Calu3 (cell line): ENCODE results near the gene OPN1MW3. TPM values are rescaled to one million over a fixed set of nuclear protein-coding genes. Genes with fewer than 3 reads are reported as not detected.
"Not testable (repeated sequence)": the region's sequence is repeated elsewhere in the genome, so short reads cannot be mapped to it uniquely, and the experiment has no call there.

Source experiments
- BruUV-seq: library from RNA; stranded (reverse); fragments of 400-500 nt; replicated peaks from 2 replicates; lab custom pipeline; 2021; lab: Mats Ljungman, UMichigan
- CTCF ChIA-PET: fragments of 300-600 bp; sonication (Branson Sonifier 250); formaldehyde crosslinking; loops from one replicate; lab custom pipeline; 2022; ENCODE audit warnings: antibody characterized with exemption; lab: Charles Lee
- DNase-seq: peaks from one replicate; pipeline ENCODE4 v3.0.0; 2022
- H3K27ac Mint-ChIP-seq: one replicate; pipeline ENCODE4 v1.8.0; 2022; ENCODE audit warnings: mixed read lengths; ENCODE audit not compliant: unreplicated experiment
- H3K27me3 Mint-ChIP-seq: one replicate; pipeline ENCODE4 v1.8.0; 2022; ENCODE audit warnings: mixed read lengths; ENCODE audit not compliant: unreplicated experiment
- H3K36me3 Mint-ChIP-seq: one replicate; pipeline ENCODE4 v1.8.0; 2022; ENCODE audit warnings: mild to moderate bottlenecking, moderate library complexity, mixed read lengths; ENCODE audit not compliant: insufficient read depth, unreplicated experiment
- H3K4me1 Mint-ChIP-seq: one replicate; pipeline ENCODE4 v1.8.0; 2022; ENCODE audit warnings: mild to moderate bottlenecking, low read depth, mixed read lengths; ENCODE audit not compliant: unreplicated experiment
- H3K4me3 Mint-ChIP-seq: one replicate; pipeline ENCODE4 v1.8.0; 2022; ENCODE audit warnings: mild to moderate bottlenecking, low read depth, moderate library complexity, mixed read lengths; ENCODE audit not compliant: unreplicated experiment
- H3K9me3 Mint-ChIP-seq: one replicate; pipeline ENCODE4 v1.8.0; 2022; ENCODE audit warnings: low read depth, mixed read lengths; ENCODE audit not compliant: unreplicated experiment
- intact Hi-C: fragments of 100-400 bp; cut with micrococcal nuclease; formaldehyde crosslinking; loops from one replicate; pipeline ENCODE4 v1.10.0; 2022; ENCODE audit not compliant: unreplicated experiment
- total RNA-seq: library from RNA; stranded (reverse); gene quantifications from 2 replicates; pipeline ENCODE4 v1.2.3, GENCODE V29; 2022

OPN1MW3 gene
- total RNA-seq, 1 experiment from 2014 or later, result not detected

GRCh38 chrX:154238939-154239559 is 18.3 kb upstream of the OPN1MW3 start:
- H3K36me3 Mint-ChIP-seq, H3K9me3 Mint-ChIP-seq, H3K4me3 Mint-ChIP-seq, H3K4me1 Mint-ChIP-seq, H3K27ac Mint-ChIP-seq, DNase-seq, intact Hi-C loops, BruUV-seq, H3K27me3 Mint-ChIP-seq: not testable (repeated sequence)
- CTCF ChIA-PET, result interaction anchor here (0.8 kb wide), 1 partner anchor 189 kb away, joined by 3 read pairs; no protein-coding TSS in a partner anchor

GRCh38 chrX:154239982-154240503 is 17.3 kb upstream of the OPN1MW3 start:
- H3K9me3 Mint-ChIP-seq, DNase-seq, H3K36me3 Mint-ChIP-seq, BruUV-seq, H3K4me1 Mint-ChIP-seq, CTCF ChIA-PET, H3K27me3 Mint-ChIP-seq, intact Hi-C loops, H3K27ac Mint-ChIP-seq, H3K4me3 Mint-ChIP-seq: not testable (repeated sequence)

- H3K9me3 Mint-ChIP-seq, BruUV-seq, intact Hi-C loops, H3K27me3 Mint-ChIP-seq, H3K4me3 Mint-ChIP-seq, H3K36me3 Mint-ChIP-seq, H3K4me1 Mint-ChIP-seq, H3K27ac Mint-ChIP-seq, DNase-seq, CTCF ChIA-PET: not testable (repeated sequence)
Observed at GRCh38 chrX:154247377-154248045, 9.9 kb upstream of the OPN1MW3 start.

- CTCF ChIA-PET, H3K36me3 Mint-ChIP-seq: not testable (repeated sequence)
Observed at GRCh38 chrX:154248076-154248475, 9.3 kb upstream of the OPN1MW3 start.

GRCh38 chrX:154258711-154259110 is 1.3 kb downstream of the OPN1MW3 start:
- H3K4me1 Mint-ChIP-seq, H3K36me3 Mint-ChIP-seq, H3K27me3 Mint-ChIP-seq, intact Hi-C loops, BruUV-seq, H3K4me3 Mint-ChIP-seq, H3K27ac Mint-ChIP-seq, CTCF ChIA-PET, DNase-seq, H3K9me3 Mint-ChIP-seq: not testable (repeated sequence)

More at GRCh38 chrX:154248076-154248475, 9.3 kb upstream of the OPN1MW3 start:
- H3K9me3 Mint-ChIP-seq, H3K4me3 Mint-ChIP-seq, DNase-seq, H3K27ac Mint-ChIP-seq, BruUV-seq, H3K27me3 Mint-ChIP-seq, intact Hi-C loops, H3K4me1 Mint-ChIP-seq: not testable (repeated sequence)

- H3K9me3 Mint-ChIP-seq, H3K27me3 Mint-ChIP-seq, DNase-seq, intact Hi-C loops, H3K27ac Mint-ChIP-seq, BruUV-seq, H3K36me3 Mint-ChIP-seq, H3K4me3 Mint-ChIP-seq, CTCF ChIA-PET, H3K4me1 Mint-ChIP-seq: not testable (repeated sequence)
Observed at GRCh38 chrX:154263072-154263471, 5.7 kb downstream of the OPN1MW3 start.

GRCh38 chrX:154269245-154269644 is 11.9 kb downstream of the OPN1MW3 start:
- intact Hi-C loops, BruUV-seq, H3K4me3 Mint-ChIP-seq, H3K4me1 Mint-ChIP-seq, CTCF ChIA-PET, H3K36me3 Mint-ChIP-seq, DNase-seq, H3K27me3 Mint-ChIP-seq, H3K9me3 Mint-ChIP-seq, H3K27ac Mint-ChIP-seq: not testable (repeated sequence)

GRCh38 chrX:154284489-154285338 is 27.3 kb downstream of the OPN1MW3 start:
- H3K27ac Mint-ChIP-seq, CTCF ChIA-PET, intact Hi-C loops, H3K36me3 Mint-ChIP-seq, H3K4me3 Mint-ChIP-seq, BruUV-seq, H3K27me3 Mint-ChIP-seq, H3K9me3 Mint-ChIP-seq, DNase-seq, H3K4me1 Mint-ChIP-seq: not testable (repeated sequence)

- H3K27ac Mint-ChIP-seq, H3K4me1 Mint-ChIP-seq, H3K27me3 Mint-ChIP-seq, DNase-seq, BruUV-seq, intact Hi-C loops, H3K4me3 Mint-ChIP-seq, CTCF ChIA-PET, H3K9me3 Mint-ChIP-seq, H3K36me3 Mint-ChIP-seq: not testable (repeated sequence)
Observed at GRCh38 chrX:154286406-154286805, 29.0 kb downstream of the OPN1MW3 start.
